ENCODE data around the gene WHAMM. TPM values are rescaled to one million over a fixed set of nuclear protein-coding genes. Genes with fewer than 3 reads are reported as not detected.

WHAMM gene
- total and polyA plus RNA-seq, 2 donors (not counting 3 experiments of a cell fraction or from before 2014, with no cell fraction given) = 4.1 to 9.4 TPM

DNA sequence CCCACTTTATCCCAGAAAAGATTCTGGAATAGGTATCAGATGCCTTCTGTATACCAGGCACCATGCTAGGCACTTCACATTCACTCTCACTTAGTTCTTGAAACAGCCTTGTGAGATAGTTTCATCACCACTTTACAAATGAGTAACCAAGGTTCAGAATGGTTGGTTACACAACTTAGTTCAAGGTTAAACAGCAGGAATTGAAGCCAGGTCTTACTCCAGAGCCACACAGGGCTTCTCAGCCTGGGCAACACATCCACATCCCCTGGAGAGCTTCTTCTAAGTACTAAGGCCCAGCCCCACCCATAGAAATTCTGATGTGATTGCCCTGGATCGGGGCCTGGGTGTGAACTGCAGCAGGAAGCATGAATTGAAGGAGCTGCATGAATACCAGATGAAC lies 18.6 kb downstream of the WHAMM start:
- TF ChIP-seq JUN (IDR thresholded peaks at IDR 0.05; ENCODE audit: borderline replicate concordance, insufficient read depth, insufficient read length, low read depth) (no peak), FOS (IDR thresholded peaks at IDR 0.05; ENCODE audit: borderline replicate concordance, insufficient read depth, low read length) (no peak), EZH2 (IDR thresholded peaks at IDR 0.05; ENCODE audit: borderline replicate concordance, low read depth, low read length, severe bottlenecking) (no peak), POLR2A (IDR thresholded peaks at IDR 0.05; ENCODE audit: low read depth, low read length) (no peak), POLR2AphosphoS5 (IDR thresholded peaks at IDR 0.05; ENCODE audit: insufficient read depth, low read depth, low read length) (no peak)
- TF ChIP-seq, protein P1, sequence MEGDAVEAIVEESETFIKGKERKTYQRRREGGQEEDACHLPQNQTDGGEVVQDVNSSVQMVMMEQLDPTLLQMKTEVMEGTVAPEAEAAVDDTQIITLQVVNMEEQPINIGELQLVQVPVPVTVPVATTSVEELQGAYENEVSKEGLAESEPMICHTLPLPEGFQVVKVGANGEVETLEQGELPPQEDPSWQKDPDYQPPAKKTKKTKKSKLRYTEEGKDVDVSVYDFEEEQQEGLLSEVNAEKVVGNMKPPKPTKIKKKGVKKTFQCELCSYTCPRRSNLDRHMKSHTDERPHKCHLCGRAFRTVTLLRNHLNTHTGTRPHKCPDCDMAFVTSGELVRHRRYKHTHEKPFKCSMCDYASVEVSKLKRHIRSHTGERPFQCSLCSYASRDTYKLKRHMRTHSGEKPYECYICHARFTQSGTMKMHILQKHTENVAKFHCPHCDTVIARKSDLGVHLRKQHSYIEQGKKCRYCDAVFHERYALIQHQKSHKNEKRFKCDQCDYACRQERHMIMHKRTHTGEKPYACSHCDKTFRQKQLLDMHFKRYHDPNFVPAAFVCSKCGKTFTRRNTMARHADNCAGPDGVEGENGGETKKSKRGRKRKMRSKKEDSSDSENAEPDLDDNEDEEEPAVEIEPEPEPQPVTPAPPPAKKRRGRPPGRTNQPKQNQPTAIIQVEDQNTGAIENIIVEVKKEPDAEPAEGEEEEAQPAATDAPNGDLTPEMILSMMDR (IDR thresholded peaks at IDR 0.05; ENCODE audit: extremely low read depth in 1 of 2, insufficient read depth in 1 of 2, low read depth in 1 of 2, low read length in 2 of 2) = no peak
- peaks cover 14% of the 10 kb centered on the region for H3K4me1 ChIP-seq (ENCODE audit: control insufficient read depth, extremely low read depth, insufficient read depth, low read length)
- H3K4me3 ChIP-seq (replicated peaks in 1 of 3; ENCODE audit: insufficient read depth in 1 of 3, low read depth in 1 of 3, low read length in 3 of 3) = no peak overlapping the region
- H3K27me3 ChIP-seq (ENCODE audit: control insufficient read depth in 2 of 2, insufficient read depth in 2 of 2, low read length in 2 of 2) = no peaks in the 10 kb centered on the region
- no peak overlapping the region for H3K4me2 ChIP-seq (ENCODE audit: insufficient read depth, low read length)
- CTCF ChIA-PET = no interaction called here
- H4K20me1 ChIP-seq (replicated peaks; ENCODE audit: control insufficient read depth, extremely low read depth, insufficient read depth, low read length) = no peaks in the 10 kb centered on the region
- H3K9me1 ChIP-seq (replicated peaks; ENCODE audit: control insufficient read depth, extremely low read depth, insufficient read depth, low read length) = no peaks in the 10 kb centered on the region
- no peak overlapping the region for H3K27ac ChIP-seq (ENCODE audit: insufficient read depth, low read depth, low read length)
- dilution Hi-C loops (cut with MboI; ENCODE audit: extremely low pct_ligation_motif_present, low sequenced_read_pairs) (no loop called here), intact Hi-C loops (cut with micrococcal nuclease) (no loop called here)
- POLR2A ChIA-PET = no interaction called here
- FAIRE-seq (no peak), DNase-seq (ENCODE audit: low read depth, low spot score) (no peak)
- no TSS peak for BruUV-seq (replicated peaks)
- H3K36me3 ChIP-seq (ENCODE audit: control insufficient read depth in 2 of 2, extremely low read depth in 1 of 2, insufficient read depth in 2 of 2, low read length in 2 of 2) = peaks cover 14 to 31% of the 10 kb centered on the region in 2 experiments
- H3K9ac ChIP-seq (replicated peaks; ENCODE audit: extremely low read depth, insufficient read depth, low read length) = no peak overlapping the region
- no peaks in the 10 kb centered on the region for H3K79me2 ChIP-seq (ENCODE audit: control insufficient read depth, insufficient read depth, low read length)
- H3K9me3 ChIP-seq (replicated peaks; ENCODE audit: control insufficient read depth, insufficient read depth, low read length) = no peaks in the 10 kb centered on the region
- H2AFZ ChIP-seq (ENCODE audit: low read depth, low read length) = no peak overlapping the region

DNA sequence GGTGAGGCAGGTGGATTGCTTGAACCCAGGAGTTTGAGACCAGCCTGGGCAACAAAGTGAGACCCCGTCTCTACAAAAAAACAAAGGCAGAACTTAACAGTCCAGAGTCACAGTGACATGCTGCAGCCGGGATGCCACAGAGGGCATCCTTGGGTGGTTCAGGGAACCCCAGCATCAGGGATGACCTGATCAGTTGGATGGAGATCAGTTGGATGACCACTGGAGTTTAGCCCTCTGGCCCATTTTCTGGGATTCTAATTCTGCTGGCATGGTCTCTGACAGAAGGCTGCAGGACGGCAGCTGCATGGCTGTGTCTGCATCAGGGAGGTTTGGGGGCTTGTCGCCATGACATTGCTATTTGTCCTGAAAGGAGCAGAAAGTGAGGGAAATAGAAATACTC lies 19.8 kb downstream of the WHAMM start:
- Histone ChIP-seq H4K20me1 (replicated peaks; ENCODE audit: control insufficient read depth, extremely low read depth, insufficient read depth, low read length) (no peaks in the 10 kb centered on the region), H3K4me2 (ENCODE audit: insufficient read depth, low read length) (no peak overlapping the region), H3K9ac (replicated peaks; ENCODE audit: extremely low read depth, insufficient read depth, low read length) (no peak overlapping the region), H3K4me1 (ENCODE audit: control insufficient read depth, extremely low read depth, insufficient read depth, low read length) (peaks cover 16% of the 10 kb centered on the region), H2AFZ (ENCODE audit: low read depth, low read length) (no peak overlapping the region), H3K9me1 (replicated peaks; ENCODE audit: control insufficient read depth, extremely low read depth, insufficient read depth, low read length) (no peaks in the 10 kb centered on the region), H3K27me3 (ENCODE audit: control insufficient read depth in 2 of 2, insufficient read depth in 2 of 2, low read length in 2 of 2) (no peaks in the 10 kb centered on the region), H3K4me3 (replicated peaks in 1 of 3; ENCODE audit: insufficient read depth in 1 of 3, low read depth in 1 of 3, low read length in 3 of 3) (no peak overlapping the region), H3K27ac (ENCODE audit: insufficient read depth, low read depth, low read length) (no peak overlapping the region), H3K36me3 (ENCODE audit: control insufficient read depth in 2 of 2, extremely low read depth in 1 of 2, insufficient read depth in 2 of 2, low read length in 2 of 2) (peaks cover 20 to 38% of the 10 kb centered on the region in 2 experiments), H3K9me3 (replicated peaks; ENCODE audit: control insufficient read depth, insufficient read depth, low read length) (no peaks in the 10 kb centered on the region), H3K79me2 (ENCODE audit: control insufficient read depth, insufficient read depth, low read length) (no peaks in the 10 kb centered on the region)
- no TSS peak for BruUV-seq (replicated peaks)
- intact Hi-C loops (cut with micrococcal nuclease) (no loop called here), dilution Hi-C loops (cut with MboI; ENCODE audit: extremely low pct_ligation_motif_present, low sequenced_read_pairs) (no loop called here)
- CTCF ChIA-PET = no interaction called here
- TF ChIP-seq POLR2AphosphoS5 (IDR thresholded peaks at IDR 0.05; ENCODE audit: insufficient read depth, low read depth, low read length) (no peak), GATA2 (IDR thresholded peaks at IDR 0.05; ENCODE audit: insufficient read depth, insufficient read length, low read depth, low read length) (no peak), JUN (IDR thresholded peaks at IDR 0.05; ENCODE audit: borderline replicate concordance, insufficient read depth, insufficient read length, low read depth) (no peak), EZH2 (IDR thresholded peaks at IDR 0.05; ENCODE audit: borderline replicate concordance, low read depth, low read length, severe bottlenecking) (no peak), FOS (IDR thresholded peaks at IDR 0.05; ENCODE audit: borderline replicate concordance, insufficient read depth, low read length) (no peak), MYC (IDR thresholded peaks at IDR 0.05; ENCODE audit: low read depth, low read length) (no peak), POLR2A (IDR thresholded peaks at IDR 0.05; ENCODE audit: low read depth, low read length) (no peak)
- TF ChIP-seq, protein P1 (IDR thresholded peaks at IDR 0.05; ENCODE audit: extremely low read depth in 1 of 2, insufficient read depth in 1 of 2, low read depth in 1 of 2, low read length in 2 of 2) = no peak
- TF ChIP-seq, protein P2, sequence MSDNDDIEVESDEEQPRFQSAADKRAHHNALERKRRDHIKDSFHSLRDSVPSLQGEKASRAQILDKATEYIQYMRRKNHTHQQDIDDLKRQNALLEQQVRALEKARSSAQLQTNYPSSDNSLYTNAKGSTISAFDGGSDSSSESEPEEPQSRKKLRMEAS (IDR thresholded peaks at IDR 0.05; ENCODE audit: insufficient read depth, insufficient read length) = no peak
- POLR2A ChIA-PET = no interaction called here
- no peak for FAIRE-seq
- no peak for DNase-seq (ENCODE audit: low read depth, low spot score)
